ENCODE data around the gene EPHA8.

Gene EPHA8

DNA sequence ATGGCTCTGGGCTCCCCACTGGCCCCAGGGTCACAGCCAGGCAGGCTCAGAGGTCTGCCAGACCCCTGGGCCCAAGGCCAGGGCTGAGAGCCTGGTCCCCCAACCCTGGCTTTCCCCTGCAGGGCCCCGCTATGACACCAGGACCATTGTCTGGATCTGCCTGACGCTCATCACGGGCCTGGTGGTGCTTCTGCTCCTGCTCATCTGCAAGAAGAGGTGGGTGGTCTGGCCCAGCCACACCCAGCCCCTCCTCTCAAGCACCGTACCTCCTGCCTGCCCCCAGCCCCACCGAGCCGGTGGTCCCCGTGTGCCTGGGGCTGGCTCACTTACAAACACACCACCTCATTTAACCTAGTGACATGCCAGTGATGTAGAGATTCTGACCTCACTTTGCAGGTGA, 31.8 kb downstream of the EPHA8 start:
- no peak for DNase-seq

DNA sequence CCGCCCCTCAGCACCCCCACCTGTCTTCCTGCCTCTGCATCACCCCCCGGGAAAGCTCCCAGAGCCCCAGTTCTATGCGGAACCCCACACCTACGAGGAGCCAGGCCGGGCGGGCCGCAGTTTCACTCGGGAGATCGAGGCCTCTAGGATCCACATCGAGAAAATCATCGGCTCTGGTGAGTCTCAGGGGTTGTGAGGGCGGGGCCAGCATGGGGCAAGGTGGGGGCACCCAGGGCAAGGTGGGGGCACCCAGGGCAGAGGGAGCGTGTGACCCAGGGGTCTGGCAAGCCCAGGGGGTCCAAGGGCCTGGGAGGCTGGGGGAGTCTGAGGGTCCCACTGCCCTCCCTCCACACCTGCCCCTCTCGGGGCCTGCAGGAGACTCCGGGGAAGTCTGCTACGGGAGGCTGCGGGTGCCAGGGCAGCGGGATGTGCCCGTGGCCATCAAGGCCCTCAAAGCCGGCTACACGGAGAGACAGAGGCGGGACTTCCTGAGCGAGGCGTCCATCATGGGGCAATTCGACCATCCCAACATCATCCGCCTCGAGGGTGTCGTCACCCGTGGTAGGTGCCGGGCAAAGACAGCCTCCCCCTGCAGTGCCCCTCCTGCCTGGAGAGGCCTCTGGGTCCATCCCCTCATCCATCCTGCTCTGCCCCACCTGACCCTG, 34.1 kb downstream of the EPHA8 start:
- DNase-seq = no peak

DNA sequence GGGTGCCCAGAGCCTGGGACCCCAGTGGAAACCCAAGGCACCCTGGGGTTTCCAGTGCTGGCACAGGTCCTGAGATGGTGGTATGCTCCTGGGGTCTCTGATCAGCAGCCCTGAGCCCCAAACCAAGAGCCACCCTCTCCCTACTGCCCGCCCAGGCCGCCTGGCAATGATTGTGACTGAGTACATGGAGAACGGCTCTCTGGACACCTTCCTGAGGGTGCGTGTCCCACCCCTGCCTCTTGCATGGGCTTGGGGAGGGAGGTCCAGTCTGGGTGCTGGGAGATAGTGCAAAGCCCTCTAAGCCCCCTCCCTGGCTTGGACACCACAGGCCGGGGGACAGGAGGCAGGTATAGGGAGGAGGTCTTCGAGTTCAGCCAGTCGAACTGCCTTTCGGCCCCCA, 34.7 kb downstream of the EPHA8 start:
- no peak for DNase-seq

- DNase-seq = no peak
These were observed 35.4 kb downstream of the EPHA8 start for GRCh38 chr1:22598736-22599135.

DNA sequence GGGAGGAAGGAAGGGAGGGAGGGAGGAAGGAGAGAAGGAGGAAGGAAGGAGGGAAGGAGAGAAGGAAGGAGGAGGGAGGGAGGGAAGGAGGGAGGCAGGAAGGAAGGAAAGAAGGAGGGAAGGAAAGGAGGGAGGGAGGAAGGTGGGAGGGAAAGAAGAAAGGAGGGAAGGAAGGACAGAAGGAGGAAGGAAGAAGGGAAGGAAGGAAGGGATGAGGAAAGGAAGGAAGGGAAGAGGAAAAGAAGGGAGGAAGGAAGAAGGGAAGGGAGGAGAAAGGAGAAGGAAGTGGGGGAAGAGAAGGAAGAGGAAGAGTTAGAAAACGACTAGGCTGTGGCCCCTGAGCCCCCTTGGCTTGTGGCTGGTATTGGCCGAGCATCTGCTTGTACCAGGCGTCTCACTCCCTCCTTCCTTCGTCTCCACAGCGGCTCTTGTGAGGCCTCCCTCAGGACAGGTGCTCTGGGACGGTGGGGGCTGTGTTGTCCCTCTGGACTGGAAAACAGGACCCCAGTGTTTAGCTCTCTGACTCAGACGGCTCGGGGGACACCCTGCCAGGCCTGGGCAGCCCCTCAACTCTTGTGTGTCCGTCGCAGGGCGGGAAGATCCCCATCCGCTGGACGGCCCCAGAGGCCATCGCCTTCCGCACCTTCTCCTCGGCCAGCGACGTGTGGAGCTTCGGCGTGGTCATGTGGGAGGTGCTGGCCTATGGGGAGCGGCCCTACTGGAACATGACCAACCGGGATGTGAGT, 37.0 kb downstream of the EPHA8 start:
- DNase-seq = no peak

DNA sequence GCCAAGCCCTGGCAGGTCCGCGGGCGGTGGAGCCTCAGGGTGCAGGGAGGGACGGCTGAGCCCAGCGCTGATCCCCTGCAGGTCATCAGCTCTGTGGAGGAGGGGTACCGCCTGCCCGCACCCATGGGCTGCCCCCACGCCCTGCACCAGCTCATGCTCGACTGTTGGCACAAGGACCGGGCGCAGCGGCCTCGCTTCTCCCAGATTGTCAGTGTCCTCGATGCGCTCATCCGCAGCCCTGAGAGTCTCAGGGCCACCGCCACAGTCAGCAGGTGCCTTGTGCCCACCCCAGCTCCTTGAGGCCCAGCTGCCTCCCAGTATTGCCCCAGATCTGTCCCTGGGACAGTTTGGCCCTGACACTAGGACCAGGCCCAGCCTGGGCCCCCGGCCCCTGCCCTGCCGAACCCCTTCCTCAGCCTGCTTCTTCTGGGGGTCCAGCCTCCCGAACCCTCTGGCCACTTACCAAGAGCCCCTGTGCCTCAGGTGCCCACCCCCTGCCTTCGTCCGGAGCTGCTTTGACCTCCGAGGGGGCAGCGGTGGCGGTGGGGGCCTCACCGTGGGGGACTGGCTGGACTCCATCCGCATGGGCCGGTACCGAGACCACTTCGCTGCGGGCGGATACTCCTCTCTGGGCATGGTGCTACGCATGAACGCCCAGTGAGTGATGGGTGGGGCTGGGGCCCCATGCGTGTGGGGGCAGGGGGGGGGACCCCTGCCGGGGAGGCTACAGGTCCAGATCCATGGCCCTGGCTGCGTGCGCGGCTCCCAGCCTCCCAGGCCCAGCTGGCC, 37.7 kb downstream of the EPHA8 start:
- DNase-seq = no peak

GRCh38 chr1:22601610-22602009, 38.3 kb downstream of the EPHA8 start:
- DNase-seq = no peak

- DNase-seq = no peak
These were observed 38.9 kb downstream of the EPHA8 start for GRCh38 chr1:22602060-22602740.

DNA sequence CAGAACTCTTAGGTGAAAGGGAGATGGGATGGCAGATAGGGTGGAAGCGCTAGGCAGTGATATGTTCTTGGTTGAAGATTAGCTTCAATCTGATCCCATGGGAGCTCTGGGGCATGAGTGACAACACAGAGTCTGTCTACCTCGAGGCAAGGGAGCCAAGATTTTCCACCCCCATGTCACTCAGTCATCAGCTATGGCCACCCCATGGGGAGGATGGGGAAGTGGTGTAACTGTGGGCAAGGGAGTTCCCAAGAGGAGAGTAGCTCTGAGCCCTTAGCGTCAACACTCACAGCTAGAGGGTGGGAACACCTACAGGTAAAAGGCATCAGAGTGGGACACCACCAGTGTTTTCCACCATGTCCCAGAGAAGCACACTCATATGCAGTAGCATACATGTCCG, 42.9 kb downstream of the EPHA8 start:
- DNase-seq = no peak

DNA sequence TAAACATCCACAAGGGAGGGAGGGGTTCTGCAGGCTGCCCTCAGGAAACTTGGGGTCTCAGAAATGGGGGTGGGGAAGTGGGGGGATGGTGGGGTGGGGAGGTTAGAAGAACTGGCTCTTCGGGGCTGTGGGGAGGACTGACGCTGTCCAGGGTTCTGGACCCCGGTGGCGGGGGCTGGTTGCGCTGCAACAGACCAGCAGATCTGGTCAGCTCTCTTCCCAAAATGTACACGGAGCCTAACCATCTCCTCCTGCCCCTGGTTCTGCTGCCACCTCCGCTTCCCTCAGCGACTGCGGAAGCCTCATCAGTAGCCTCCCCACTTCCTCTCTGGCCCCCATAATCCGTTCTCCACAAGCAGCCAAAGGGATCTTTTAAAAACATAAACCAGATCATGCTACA, 43.9 kb downstream of the EPHA8 start:
- DNase-seq = no peak

DNA sequence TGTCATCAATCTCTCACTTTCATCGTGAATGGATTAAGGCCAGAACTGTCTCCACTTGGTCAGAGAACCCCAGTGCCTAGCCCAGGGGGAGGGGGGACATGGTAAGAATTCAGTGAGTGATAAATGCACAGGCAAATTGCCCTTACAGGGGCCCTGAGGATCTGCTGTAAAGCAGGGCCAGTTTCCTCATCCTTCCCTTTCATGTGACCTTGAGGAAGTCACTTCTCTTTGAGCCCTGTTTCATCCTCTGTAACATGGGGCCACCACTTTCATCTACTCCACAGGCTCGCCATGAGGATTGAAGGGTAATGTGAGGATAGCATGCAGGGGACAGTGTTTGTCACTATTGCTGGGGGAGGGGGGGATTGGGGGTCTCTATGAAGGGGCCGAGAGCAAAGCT, 45.1 kb downstream of the EPHA8 start:
- DNase-seq = no peak

GRCh38 chr1:22609291-22609690, 46.0 kb downstream of the EPHA8 start:
- peak; percentile 76 to 95 for DNase-seq

DNA sequence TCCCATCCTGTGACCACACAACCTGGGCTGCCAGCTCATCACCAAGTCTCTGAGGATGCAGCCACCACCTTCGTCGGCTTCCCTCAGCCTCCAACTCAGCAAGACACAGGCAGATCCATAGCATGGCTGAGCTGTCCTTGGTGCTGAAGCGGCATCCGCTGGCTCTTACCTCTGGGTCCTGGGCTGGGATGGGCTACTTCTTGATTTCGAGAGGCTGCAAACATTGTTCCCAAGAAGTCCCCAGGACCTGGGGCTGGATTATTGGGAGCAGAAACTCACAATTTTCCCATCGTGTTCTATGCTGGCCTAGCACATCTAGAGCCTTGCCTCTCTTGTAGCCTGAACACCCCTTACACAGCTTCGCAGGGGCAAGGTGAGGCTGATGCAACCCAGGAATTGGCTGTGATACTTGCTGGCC, 48.2 kb downstream of the EPHA8 start:
- DNase-seq = no peak

GRCh38 chr1:22612671-22613571, 49.6 kb downstream of the EPHA8 start:
- DNase-seq = peak; percentile 63 to 80

DNA sequence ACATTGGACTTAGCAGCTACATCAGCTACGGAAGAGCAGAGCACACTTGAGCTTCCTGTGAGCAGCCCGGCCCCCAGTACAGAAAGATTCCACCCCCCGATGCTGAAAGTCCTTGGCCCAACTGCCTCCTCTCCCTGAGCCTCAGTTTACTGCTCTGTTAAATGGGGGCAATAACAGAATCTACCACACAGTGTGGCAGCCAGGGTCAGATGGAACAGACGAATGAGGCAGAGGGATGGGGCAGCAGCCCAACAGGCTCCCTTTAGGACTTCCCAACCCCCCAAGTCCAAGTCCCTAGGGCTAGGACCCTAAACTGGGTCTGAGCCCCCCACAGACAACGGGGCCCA, 50.3 kb downstream of the EPHA8 start:
- no peak for DNase-seq

- no peak for DNase-seq
These were observed 50.7 kb downstream of the EPHA8 start for GRCh38 chr1:22613951-22614350.

DNA sequence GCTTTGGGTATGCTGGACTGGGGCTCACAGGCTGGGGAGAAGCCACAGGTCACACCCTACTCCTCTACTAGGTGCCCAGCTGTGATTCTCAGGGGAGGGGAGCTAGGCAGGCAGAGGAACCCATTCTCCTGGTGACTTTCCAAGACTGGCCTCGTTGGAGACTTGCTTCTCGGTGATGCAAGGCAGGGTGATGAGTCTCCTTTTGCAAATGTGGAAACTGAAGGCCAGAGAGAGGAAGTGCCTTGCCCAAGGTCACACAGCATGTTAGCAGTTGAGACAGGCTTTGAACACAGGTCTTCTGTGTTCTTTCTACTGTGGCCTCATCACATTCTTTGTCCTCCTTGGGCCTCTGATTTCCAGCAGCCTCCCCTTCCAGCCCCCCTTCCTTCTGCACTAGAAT, 52.6 kb downstream of the EPHA8 start:
- no peak for DNase-seq

- DNase-seq = no peak
These were observed 53.3 kb downstream of the EPHA8 start for GRCh38 chr1:22616571-22616970.

- DNase-seq = peak; percentile 60 to 81
These were observed 54.8 kb downstream of the EPHA8 start for GRCh38 chr1:22618056-22618455.

GRCh38 chr1:22619252-22619651, 56.0 kb downstream of the EPHA8 start:
- no peak for DNase-seq

DNA sequence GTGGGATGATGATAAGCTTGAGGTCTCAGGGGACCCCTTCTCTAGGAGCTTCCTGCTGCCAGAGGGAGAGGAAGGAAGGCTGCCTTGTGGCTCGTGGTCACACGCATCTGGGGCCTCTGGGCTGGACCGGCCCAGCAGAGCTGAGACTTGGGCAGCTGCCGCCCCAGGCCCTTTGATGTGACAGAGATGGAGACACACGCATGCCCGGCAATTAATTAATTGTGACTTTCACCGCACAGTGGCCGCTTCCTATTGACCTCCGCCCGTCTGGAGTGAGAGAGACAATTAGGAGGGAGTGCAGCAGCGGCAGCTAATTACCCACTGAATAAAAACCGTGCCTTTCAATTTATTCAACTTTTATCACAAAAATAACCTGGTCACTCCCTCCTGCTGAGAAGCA, 56.5 kb downstream of the EPHA8 start:
- DNase-seq = no peak

GRCh38 chr1:22621761-22622160, 58.5 kb downstream of the EPHA8 start:
- no peak for DNase-seq

Measured in NCI-H2081 (cell line).